Esophagus muscularis mucosa (tissue), 4 donors: ENCODE measurements around the gene IGFBP4. TPM values are rescaled to one million over a fixed set of nuclear protein-coding genes. Genes with fewer than 3 reads are reported as not detected.

ENCODE experiments used
- DNase-seq: peaks from one replicate; pipeline ENCODE4 v3.0.0-alpha.2; 2017; ENCODE audit errors: extremely low spot score
- H3K27ac ChIP-seq, 4 donors: fragments of 200-600 bp; sonication (generic); replicated peaks in 1 of 4; 1 replicate in 3 of 4; 2 replicates in 1 of 4; pipeline ENCODE4 v1.5.1; 2016 to 2019; ENCODE audit warnings: mild to moderate bottlenecking in 1 of 4
- H3K27me3 ChIP-seq, 4 donors: fragments of 200-600 bp; sonication (generic); one replicate each; pipeline versions ENCODE4 v1.5.1 to v1.6.0; 2016 to 2019
- H3K36me3 ChIP-seq, 4 donors: fragments of 200-600 bp; sonication (generic); one replicate each; pipeline ENCODE4 v1.5.1; 2016 to 2019
- H3K4me1 ChIP-seq, 4 donors: fragments of 200-600 bp; sonication (generic); one replicate each; pipeline ENCODE4 v1.5.1; 2016 to 2019
- H3K4me3 ChIP-seq, 4 donors: fragments of 200-600 bp; sonication (generic); 1 replicate in 2 of 4; 2 replicates in 2 of 4; pipeline ENCODE4 v1.5.1; 2016 to 2019; ENCODE audit warnings: mild to moderate bottlenecking in 4 of 4, moderate library complexity in 1 of 4
- H3K9me3 ChIP-seq, 4 donors: fragments of 200-600 bp; sonication (generic); 1 replicate in 3 of 4; 2 replicates in 1 of 4; pipeline ENCODE4 v1.5.1; 2016 to 2019
- EP300 ChIP-seq: sonication (generic); formaldehyde crosslinking; IDR thresholded peaks from one replicate; pipeline ENCODE4 v1.6.1; 2017; ENCODE audit warnings: antibody characterized with exemption
- POLR2A ChIP-seq: fragments of 450-650 bp; IDR thresholded peaks from one replicate; pipeline ENCODE4 v1.6.1; 2017; ENCODE audit warnings: antibody characterized with exemption, moderate library complexity, mild to moderate bottlenecking, low read depth
- POLR2AphosphoS5 ChIP-seq, 2 donors: sonication (generic); formaldehyde crosslinking; IDR thresholded peaks; one replicate each; pipeline ENCODE4 v1.6.1; 2017; ENCODE audit warnings: antibody characterized with exemption in 2 of 2
- WGBS: methylation state at CpG from one replicate; pipeline ENCODE4 v1.1.5; 2018; 5-methylcytosine and 5-hydroxymethylcytosine counted together
- intact Hi-C: fragments of 100-400 bp; cut with DNase I; formaldehyde crosslinking; loops from one replicate; pipeline ENCODE4 v1.15.1; 2023
- total RNA-seq, 4 donors: library from RNA; depleted of rRNA; stranded (reverse); fragments of >200 nt; gene quantifications; one replicate each; pipeline versions ENCODE4 v1.1.0 to v1.2.1, GENCODE V29; 2016
- TF ChIP-seq, protein P1 (sequence below), 3 experiments: fragments of 200-600 bp in 2 of 3; fragments of 450-650 bp in 1 of 3; sonication (generic) in 2 of 3; IDR thresholded peaks; one replicate each; pipeline ENCODE4 v1.5.1; 2017 to 2019; ENCODE audit warnings: antibody characterized with exemption in 3 of 3, mild to moderate bottlenecking in 2 of 3, moderate library complexity in 1 of 3

IGFBP4 gene
- total RNA-seq, 4 donors from 2014 or later, result 258 to 444 (median 268) TPM

DNA sequence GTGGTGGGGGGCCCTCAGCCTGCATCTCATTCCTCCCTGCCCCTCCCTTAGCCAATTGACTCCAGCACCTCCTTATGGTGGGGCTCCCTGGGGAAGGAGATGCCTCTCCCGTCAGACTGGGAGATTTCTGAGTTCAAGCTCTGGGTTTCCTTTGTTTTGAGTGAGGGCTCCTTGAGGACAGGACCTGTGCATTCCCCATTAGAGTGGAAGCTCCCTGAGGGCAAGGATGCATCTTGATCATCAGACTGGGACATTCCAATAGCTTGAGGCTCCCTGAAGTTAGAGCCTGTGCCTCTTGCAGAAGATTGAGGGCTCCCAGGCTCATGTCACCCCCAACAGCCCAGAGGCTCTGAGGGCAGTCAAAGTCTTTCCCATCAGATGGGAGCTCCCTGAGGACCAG, 34.5 kb downstream of the IGFBP4 start:
- TF ChIP-seq, protein P1, sequence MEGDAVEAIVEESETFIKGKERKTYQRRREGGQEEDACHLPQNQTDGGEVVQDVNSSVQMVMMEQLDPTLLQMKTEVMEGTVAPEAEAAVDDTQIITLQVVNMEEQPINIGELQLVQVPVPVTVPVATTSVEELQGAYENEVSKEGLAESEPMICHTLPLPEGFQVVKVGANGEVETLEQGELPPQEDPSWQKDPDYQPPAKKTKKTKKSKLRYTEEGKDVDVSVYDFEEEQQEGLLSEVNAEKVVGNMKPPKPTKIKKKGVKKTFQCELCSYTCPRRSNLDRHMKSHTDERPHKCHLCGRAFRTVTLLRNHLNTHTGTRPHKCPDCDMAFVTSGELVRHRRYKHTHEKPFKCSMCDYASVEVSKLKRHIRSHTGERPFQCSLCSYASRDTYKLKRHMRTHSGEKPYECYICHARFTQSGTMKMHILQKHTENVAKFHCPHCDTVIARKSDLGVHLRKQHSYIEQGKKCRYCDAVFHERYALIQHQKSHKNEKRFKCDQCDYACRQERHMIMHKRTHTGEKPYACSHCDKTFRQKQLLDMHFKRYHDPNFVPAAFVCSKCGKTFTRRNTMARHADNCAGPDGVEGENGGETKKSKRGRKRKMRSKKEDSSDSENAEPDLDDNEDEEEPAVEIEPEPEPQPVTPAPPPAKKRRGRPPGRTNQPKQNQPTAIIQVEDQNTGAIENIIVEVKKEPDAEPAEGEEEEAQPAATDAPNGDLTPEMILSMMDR (IDR thresholded peaks at IDR 0.05), result no peak
- TF ChIP-seq POLR2AphosphoS5 (IDR thresholded peaks at IDR 0.05) (no peak), POLR2A (no peak), EP300 (no peak)
- no peak for DNase-seq

DNA sequence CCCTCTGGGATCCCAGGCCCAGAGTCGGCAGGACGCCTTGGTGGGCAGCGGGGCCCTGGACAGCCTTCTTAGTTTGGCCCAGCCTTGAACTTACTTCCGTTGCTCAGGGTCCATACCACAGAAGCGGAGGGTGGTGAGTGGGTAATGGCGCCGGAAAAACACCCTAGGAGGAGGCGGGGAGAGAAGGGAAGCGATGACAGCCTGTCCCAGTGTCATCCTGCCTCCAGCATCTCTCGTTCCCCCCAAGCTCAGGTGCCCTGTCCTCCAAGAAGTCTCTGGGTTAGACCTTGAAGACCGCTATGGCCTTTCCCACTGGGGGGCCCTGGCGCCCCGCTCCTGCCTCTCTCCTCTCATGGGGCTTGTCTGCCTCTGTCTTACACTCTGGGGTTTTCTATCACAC, 35.2 kb downstream of the IGFBP4 start:
- intact Hi-C loops, result loop anchor here (5.0 kb wide), 1 partner anchor 54 kb away; no protein-coding TSS in a partner anchor
- Histone ChIP-seq H3K9me3 (no peaks in the 10 kb centered on the region), H3K36me3 (no peaks in the 10 kb centered on the region), H3K27me3 (no peaks in the 10 kb centered on the region), H3K4me3 (no peak overlapping the region), H3K4me1 (peaks cover 11 to 47% (median 34%) of the 10 kb centered on the region in 4 donors), H3K27ac (no peak overlapping the region)
- TF ChIP-seq POLR2A (no peak), EP300 (no peak)
- no peak for DNase-seq
- WGBS, result 98% methylated on average over 11 of the region's 13 CpGs

More for the DNA sequence above, 34.5 kb downstream of the IGFBP4 start:
- intact Hi-C loops, result loop anchor here (5.0 kb wide), 1 partner anchor 55 kb away; no protein-coding TSS in a partner anchor
- Histone ChIP-seq H3K9me3 (no peaks in the 10 kb centered on the region), H3K36me3 (no peaks in the 10 kb centered on the region), H3K27me3 (no peaks in the 10 kb centered on the region), H3K27ac (no peak overlapping the region), H3K4me1 (peaks cover 11 to 52% (median 39%) of the 10 kb centered on the region in 4 donors), H3K4me3 (no peak overlapping the region)
- 100% methylated on average over 1 of the region's 1 CpG for WGBS

DNA sequence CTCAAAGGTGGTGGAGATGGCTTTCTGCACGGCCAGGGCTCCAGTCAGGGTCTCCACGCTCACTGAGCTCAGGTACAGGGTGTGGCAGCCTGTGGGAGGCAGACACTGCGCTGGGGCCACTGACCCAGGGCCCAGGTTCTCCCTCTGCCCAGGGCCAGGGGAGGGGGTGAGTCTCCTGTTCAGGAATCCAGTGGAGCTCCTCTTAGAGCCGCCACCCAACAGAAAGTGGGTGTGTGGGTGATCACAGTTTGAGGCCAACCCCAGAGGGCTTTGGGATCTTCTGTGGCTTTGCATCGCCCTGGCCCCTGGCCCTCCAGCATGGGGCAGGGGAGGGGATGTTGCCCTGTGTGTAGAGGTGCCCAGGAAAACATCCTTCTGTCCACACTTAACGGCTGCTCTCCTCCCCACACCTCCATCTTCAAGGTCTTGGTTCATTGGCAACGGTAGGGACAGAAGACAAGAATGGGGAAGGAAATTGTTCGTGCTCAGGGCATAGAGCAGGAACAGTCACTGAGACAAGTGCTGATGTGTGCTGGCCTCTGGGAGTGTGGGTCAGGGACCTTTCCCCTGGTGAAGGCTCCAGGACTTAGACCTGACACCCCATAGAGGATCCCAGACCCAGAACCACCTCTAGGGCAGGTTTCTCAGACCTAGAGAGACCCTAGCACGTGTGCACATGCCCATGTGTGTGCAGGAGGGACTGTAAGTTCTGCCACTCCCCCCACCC, 36.7 kb downstream of the IGFBP4 start:
- intact Hi-C loops, result loop anchor here (5.0 kb wide), 1 partner anchor 52 kb away; no protein-coding TSS in a partner anchor
- WGBS, result 64% methylated on average over 6 of the region's 9 CpGs
- H3K36me3 ChIP-seq, result no peaks in the 10 kb centered on the region
- H3K9me3 ChIP-seq, result no peaks in the 10 kb centered on the region
- TF ChIP-seq, protein P1 (IDR thresholded peaks at IDR 0.05), result no peak
- TF ChIP-seq EP300, result no peak
- no peak for TF ChIP-seq POLR2A
- TF ChIP-seq POLR2AphosphoS5 (IDR thresholded peaks at IDR 0.05), result no peak
- H3K4me3 ChIP-seq, result no peak overlapping the region
- DNase-seq, result no peak
- H3K4me1 ChIP-seq, result peaks cover 11 to 32% (median 25%) of the 10 kb centered on the region in 4 donors
- H3K27me3 ChIP-seq, result no peaks in the 10 kb centered on the region
- H3K27ac ChIP-seq, result no peak overlapping the region

DNA sequence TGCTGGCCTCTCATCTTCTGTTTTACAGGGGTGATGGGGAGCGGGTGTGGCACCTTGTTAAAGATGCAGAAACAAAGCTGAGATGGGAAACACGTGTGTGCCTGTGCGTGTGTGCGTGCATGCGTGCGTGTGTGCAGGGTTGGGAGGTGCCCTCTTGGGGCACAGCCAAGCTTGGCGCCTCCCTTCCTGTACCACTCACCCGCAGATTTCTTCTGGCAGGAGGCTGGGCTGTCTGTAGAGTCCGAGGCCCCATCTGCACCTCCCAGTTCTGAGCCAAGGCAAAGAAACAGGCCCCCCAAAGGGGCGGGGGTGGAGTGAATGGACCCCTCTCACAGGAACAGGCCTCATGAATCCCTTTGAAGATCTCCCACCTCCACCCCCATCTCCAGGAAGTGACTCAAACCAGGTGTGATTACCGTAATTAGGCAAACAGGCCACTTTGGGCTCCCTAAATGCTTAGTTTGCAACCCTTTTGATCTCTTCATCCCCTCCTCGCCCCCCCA, 37.3 kb downstream of the IGFBP4 start:
- Histone ChIP-seq H3K36me3 (no peaks in the 10 kb centered on the region), H3K9me3 (no peaks in the 10 kb centered on the region), H3K27ac (no peak overlapping the region), H3K4me3 (no peak overlapping the region), H3K27me3 (no peaks in the 10 kb centered on the region), H3K4me1 (peaks cover 9 to 30% (median 21%) of the 10 kb centered on the region in 4 donors)
- DNase-seq, result no peak
- TF ChIP-seq POLR2AphosphoS5 (IDR thresholded peaks at IDR 0.05), result peak in 1 of 2 donors; percentile 20
- no peak for TF ChIP-seq POLR2A
- TF ChIP-seq, protein P1 (IDR thresholded peaks at IDR 0.05), result no peak
- 74% methylated on average over 12 of the region's 12 CpGs for WGBS
- intact Hi-C loops, result no loop called here

DNA sequence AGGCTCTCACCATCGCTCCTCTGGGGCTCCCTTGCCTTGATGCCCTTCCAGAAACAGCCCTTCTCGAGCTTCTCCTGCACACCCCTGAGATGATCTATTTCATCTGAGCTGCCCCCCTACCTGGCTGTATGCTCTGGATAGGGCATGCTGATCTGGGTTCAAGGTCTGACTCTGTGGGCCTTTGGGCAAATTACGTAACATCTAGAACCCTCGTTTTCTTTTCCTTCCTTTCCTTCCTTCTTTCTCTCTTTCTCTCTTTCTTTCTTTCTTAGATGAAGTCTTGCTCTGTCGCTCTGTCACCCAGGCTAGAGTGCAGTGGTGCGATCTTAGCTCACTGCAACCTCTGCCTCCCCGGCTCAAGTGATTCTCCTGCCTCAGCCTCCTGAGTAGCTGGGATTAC, 37.9 kb downstream of the IGFBP4 start:
- intact Hi-C loops, result no loop called here
- Histone ChIP-seq H3K4me3 (no peak overlapping the region), H3K9me3 (no peaks in the 10 kb centered on the region), H3K36me3 (no peaks in the 10 kb centered on the region), H3K4me1 (peaks cover 4 to 30% (median 20%) of the 10 kb centered on the region in 4 donors), H3K27ac (no peak overlapping the region), H3K27me3 (no peaks in the 10 kb centered on the region)
- no peak for DNase-seq
- WGBS, result 90% methylated on average over 7 of the region's 7 CpGs
- TF ChIP-seq, protein P1 (IDR thresholded peaks at IDR 0.05), result no peak
- TF ChIP-seq POLR2A (no peak), POLR2AphosphoS5 (IDR thresholded peaks at IDR 0.05) (no peak), EP300 (no peak)
